Peyer's patch (tissue), 4 donors: ENCODE measurements around the gene IMMP2L. TPM values are rescaled to one million over a fixed set of nuclear protein-coding genes. Genes with fewer than 3 reads are reported as not detected.

ENCODE experiments used
- DNase-seq, 3 donors: peaks; one replicate each; pipeline ENCODE4 v3.0.0-alpha.2; 2017 to 2019
- H3K27ac ChIP-seq, 4 donors: fragments of 200-600 bp; sonication (generic); one replicate each; pipeline ENCODE4 v1.5.1; 2016 to 2019
- H3K27me3 ChIP-seq, 2 donors: fragments of 200-600 bp; sonication (generic); one replicate each; pipeline ENCODE4 v1.5.1; 2019
- H3K36me3 ChIP-seq, 3 donors: fragments of 200-600 bp; sonication (generic); one replicate each; pipeline ENCODE4 v1.5.1; 2016 to 2019
- H3K4me1 ChIP-seq, 4 donors: fragments of 200-600 bp; sonication (generic); one replicate each; pipeline ENCODE4 v1.5.1; 2016 to 2019
- H3K4me3 ChIP-seq, 4 donors: fragments of 200-600 bp; sonication (generic); 1 replicate in 3 of 4; 2 replicates in 1 of 4; pipeline ENCODE4 v1.5.1; 2016 to 2019; ENCODE audit warnings: mild to moderate bottlenecking in 1 of 4
- H3K9me3 ChIP-seq, 4 donors: fragments of 200-600 bp; sonication (generic); one replicate each; pipeline ENCODE4 v1.5.1; 2016 to 2019; ENCODE audit warnings: mild to moderate bottlenecking in 1 of 4
- POLR2A ChIP-seq, 2 donors: fragments of 450-650 bp; IDR thresholded peaks; one replicate each; pipeline ENCODE4 v1.5.1; 2017; ENCODE audit warnings: antibody characterized with exemption in 2 of 2, mild to moderate bottlenecking in 2 of 2, moderate library complexity in 2 of 2
- total RNA-seq, 4 donors: library from RNA; depleted of rRNA; stranded (reverse); fragments of >200 nt; gene quantifications; one replicate each; pipeline ENCODE4 v1.1.0, GENCODE V29; 2016
- TF ChIP-seq, protein P1 (sequence below), 6 experiments: fragments of 450-650 bp in 4 of 6; fragments of 200-600 bp in 2 of 6; sonication (generic) in 1 of 6; IDR thresholded peaks; one replicate each; pipeline ENCODE4 v1.5.1; 2017 to 2019; ENCODE audit warnings: antibody characterized with exemption in 6 of 6, mild to moderate bottlenecking in 3 of 6, moderate library complexity in 1 of 6

Gene IMMP2L
- total RNA-seq, 4 donors from 2014 or later = 5.1 to 16.5 (median 10.9) TPM

DNA sequence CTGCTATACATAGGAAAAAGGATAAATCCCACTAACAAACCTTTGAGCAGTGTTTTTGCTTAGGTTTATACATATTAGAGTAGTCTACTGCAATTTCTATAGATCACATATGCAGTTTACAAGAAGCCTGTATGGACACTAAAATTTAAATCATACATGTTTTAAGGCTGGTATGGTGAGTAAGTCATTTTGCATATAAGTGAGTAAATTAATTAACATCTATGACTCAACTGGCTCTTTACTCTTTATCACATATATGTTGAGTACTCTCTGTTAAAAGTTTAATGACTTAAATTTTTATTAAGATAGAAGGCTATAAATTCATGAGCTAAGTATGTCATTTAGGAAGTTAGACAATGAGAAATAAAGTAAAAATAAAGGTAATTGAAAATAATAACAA is 402.0 kb downstream of the IMMP2L start:
- H3K27ac ChIP-seq = no peak overlapping the region
- no peak overlapping the region for H3K4me3 ChIP-seq
- no peaks in the 10 kb centered on the region for H3K27me3 ChIP-seq
- no peak for DNase-seq
- no peaks in the 10 kb centered on the region for H3K36me3 ChIP-seq
- no peaks in the 10 kb centered on the region for H3K9me3 ChIP-seq
- H3K4me1 ChIP-seq = no peaks in the 10 kb centered on the region
- TF ChIP-seq, protein P1, sequence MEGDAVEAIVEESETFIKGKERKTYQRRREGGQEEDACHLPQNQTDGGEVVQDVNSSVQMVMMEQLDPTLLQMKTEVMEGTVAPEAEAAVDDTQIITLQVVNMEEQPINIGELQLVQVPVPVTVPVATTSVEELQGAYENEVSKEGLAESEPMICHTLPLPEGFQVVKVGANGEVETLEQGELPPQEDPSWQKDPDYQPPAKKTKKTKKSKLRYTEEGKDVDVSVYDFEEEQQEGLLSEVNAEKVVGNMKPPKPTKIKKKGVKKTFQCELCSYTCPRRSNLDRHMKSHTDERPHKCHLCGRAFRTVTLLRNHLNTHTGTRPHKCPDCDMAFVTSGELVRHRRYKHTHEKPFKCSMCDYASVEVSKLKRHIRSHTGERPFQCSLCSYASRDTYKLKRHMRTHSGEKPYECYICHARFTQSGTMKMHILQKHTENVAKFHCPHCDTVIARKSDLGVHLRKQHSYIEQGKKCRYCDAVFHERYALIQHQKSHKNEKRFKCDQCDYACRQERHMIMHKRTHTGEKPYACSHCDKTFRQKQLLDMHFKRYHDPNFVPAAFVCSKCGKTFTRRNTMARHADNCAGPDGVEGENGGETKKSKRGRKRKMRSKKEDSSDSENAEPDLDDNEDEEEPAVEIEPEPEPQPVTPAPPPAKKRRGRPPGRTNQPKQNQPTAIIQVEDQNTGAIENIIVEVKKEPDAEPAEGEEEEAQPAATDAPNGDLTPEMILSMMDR (IDR thresholded peaks at IDR 0.05) = no peak
- TF ChIP-seq POLR2A (IDR thresholded peaks at IDR 0.05) = no peak

DNA sequence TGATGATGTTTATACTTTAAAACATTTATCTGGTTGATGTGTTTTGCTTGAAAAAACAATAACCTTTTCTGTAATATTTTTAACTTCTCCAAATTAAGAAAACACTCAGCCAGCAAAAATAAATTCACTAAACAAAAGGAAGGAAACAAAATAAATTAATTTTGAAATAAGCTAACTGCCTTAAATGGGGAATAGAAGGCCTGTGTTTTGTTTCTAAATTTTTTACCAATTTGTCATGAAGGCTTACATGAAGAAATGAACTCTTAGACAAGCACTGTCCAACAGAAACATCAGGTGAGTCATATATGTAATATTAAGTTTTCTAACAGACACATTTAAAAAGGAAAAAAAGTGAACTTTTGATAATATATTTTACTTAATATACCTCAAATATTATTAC is 402.9 kb downstream of the IMMP2L start:
- TF ChIP-seq, protein P1 (IDR thresholded peaks at IDR 0.05) = no peak
- TF ChIP-seq POLR2A (IDR thresholded peaks at IDR 0.05) = no peak
- H3K4me1 ChIP-seq = no peaks in the 10 kb centered on the region

DNA sequence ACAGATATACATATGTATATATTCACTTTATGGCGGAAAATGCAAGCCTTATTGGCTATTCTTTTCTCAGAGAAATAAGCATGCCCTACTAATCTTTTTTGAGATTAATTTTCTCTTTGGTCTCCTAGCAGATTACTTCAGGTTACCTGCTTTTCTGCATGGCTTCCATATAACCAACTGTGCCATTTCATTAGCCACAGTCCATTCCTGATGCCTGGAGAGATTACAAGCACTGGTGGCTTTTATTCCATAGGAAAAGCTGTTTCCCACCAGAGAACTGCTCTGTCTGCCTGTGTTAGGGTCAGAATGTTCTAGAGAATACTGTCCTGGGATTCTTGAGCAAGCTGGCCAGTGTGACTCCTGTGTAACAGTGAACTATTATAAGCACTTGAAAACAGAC is 411.6 kb downstream of the IMMP2L start:
- Histone ChIP-seq H3K4me1 (no peaks in the 10 kb centered on the region), H3K9me3 (no peaks in the 10 kb centered on the region), H3K4me3 (no peak overlapping the region), H3K36me3 (no peaks in the 10 kb centered on the region), H3K27ac (no peak overlapping the region), H3K27me3 (no peaks in the 10 kb centered on the region)
- DNase-seq = no peak
- TF ChIP-seq POLR2A (IDR thresholded peaks at IDR 0.05) = no peak
- TF ChIP-seq, protein P1 (IDR thresholded peaks at IDR 0.05) = no peak

More for the DNA sequence above, 402.9 kb downstream of the IMMP2L start:
- Histone ChIP-seq H3K27me3 (no peaks in the 10 kb centered on the region), H3K27ac (no peak overlapping the region), H3K36me3 (no peaks in the 10 kb centered on the region), H3K4me3 (no peak overlapping the region), H3K9me3 (no peaks in the 10 kb centered on the region)
- DNase-seq = no peak

DNA sequence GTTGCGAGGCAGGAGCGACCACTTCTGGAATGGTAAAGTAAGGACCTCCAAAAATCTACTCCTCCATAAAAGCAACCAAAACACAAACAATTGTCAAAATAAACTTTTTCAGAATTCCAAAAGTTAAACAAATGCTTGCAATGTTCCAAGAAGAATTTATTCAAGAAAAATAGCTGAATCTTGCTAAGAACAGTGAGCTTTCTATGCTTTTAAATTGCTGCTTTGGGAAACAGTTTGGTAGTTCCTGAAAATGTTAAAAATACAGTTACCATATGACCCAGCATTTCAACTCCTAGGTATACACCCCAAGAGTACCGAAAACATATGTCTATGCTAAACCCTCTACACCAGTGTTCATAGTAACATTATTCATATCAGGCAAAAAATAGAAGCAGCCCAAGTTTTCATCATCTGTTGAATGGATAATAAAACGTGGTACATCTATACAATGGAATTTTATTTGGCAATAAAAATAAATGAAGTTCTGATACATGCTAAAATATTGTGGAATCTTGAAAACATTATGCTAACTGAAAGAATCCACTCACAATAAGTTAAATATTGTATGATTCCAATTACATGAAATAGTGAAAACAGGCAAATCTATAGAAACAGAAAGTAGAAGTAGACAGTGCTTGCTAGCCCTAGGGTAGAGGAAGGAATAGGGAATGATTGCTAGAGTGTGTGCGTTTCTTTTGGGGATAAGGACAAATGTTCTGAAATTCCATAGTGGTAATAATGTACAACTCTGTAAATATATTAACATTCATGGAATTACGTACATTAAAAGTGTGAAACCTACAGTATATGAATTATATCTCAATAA is 414.4 kb downstream of the IMMP2L start:
- H3K4me1 ChIP-seq = no peaks in the 10 kb centered on the region
- TF ChIP-seq POLR2A (IDR thresholded peaks at IDR 0.05) = no peak
- TF ChIP-seq, protein P1 (IDR thresholded peaks at IDR 0.05) = no peak
- H3K36me3 ChIP-seq = no peaks in the 10 kb centered on the region
- DNase-seq = no peak
- H3K9me3 ChIP-seq = no peaks in the 10 kb centered on the region
- no peaks in the 10 kb centered on the region for H3K27me3 ChIP-seq
- no peak overlapping the region for H3K4me3 ChIP-seq
- no peak overlapping the region for H3K27ac ChIP-seq

DNA sequence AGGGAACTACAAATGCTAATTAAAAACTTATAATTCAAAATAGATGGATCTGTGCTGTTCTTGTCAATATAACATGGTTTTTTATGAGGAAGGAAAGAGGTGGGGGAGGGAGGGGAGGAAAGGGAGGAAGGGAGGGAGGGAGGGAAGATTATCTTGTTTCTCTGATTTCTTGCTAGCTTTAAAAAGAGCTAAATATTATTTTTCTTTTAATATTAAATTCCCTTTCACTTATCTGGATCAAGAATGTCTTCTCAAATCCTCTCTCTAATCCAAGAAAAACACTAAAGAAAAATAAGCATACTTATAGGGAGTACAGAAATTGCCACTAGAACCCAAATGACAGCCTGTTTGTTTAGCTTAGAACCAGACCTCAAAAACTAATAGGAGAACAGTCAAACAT is 416.2 kb downstream of the IMMP2L start:
- H3K4me1 ChIP-seq = no peaks in the 10 kb centered on the region
- no peak overlapping the region for H3K27ac ChIP-seq
- DNase-seq = no peak
- no peaks in the 10 kb centered on the region for H3K27me3 ChIP-seq
- no peaks in the 10 kb centered on the region for H3K9me3 ChIP-seq
- H3K4me3 ChIP-seq = no peak overlapping the region
- no peak for TF ChIP-seq POLR2A (IDR thresholded peaks at IDR 0.05)
- TF ChIP-seq, protein P1 (IDR thresholded peaks at IDR 0.05) = no peak
- no peaks in the 10 kb centered on the region for H3K36me3 ChIP-seq
